Esophagus squamous epithelium (tissue), 4 donors: Measurements from ENCODE around the gene ANKLE1.

Experiments used
- POLR2A ChIP-seq, 4 donors: fragments of 450-650 bp; IDR thresholded peaks; one replicate each; pipeline ENCODE4 v1.6.1; 2017; ENCODE audit warnings: antibody characterized with exemption in 4 of 4, mild to moderate bottlenecking in 4 of 4, moderate library complexity in 3 of 4
- TF ChIP-seq, protein P1 (sequence below), 6 experiments: fragments of 450-650 bp in 4 of 6; fragments of 200-600 bp in 2 of 6; sonication (generic) in 2 of 6; IDR thresholded peaks; one replicate each; pipeline ENCODE4 v1.5.1; 2016 to 2019; ENCODE audit warnings: antibody characterized with exemption in 6 of 6, mild to moderate bottlenecking in 4 of 6, moderate library complexity in 4 of 6

DNA sequence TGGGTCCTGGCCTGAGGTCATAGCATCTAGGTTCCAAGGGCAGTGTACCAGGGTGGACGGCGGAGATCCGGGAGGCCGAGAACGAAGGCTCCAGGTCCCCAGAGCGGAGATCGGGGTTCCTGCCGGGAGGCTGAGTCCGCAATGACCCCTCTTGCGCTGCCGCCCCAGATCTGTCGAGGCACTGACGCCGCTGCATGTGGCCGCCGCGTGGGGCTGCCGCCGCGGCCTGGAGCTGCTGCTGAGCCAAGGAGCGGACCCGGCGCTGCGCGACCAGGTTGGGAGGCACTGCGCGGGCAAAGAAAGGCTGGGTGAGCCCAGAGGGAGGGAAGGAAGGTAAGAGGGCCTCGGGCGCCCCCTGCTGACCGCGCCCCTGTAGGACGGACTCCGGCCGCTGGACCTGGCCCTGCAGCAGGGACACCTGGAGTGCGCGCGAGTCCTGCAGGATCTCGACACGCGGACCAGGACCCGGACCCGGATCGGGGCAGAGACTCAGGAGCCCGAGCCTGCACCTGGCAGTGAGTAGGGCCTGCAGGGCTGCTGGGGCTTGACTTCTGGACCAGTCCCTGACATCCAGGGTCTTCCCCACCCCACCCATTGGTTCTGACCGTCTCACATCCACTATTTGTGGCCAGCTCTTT is 906 bp downstream of the ANKLE1 start:
- TF ChIP-seq, protein P1, sequence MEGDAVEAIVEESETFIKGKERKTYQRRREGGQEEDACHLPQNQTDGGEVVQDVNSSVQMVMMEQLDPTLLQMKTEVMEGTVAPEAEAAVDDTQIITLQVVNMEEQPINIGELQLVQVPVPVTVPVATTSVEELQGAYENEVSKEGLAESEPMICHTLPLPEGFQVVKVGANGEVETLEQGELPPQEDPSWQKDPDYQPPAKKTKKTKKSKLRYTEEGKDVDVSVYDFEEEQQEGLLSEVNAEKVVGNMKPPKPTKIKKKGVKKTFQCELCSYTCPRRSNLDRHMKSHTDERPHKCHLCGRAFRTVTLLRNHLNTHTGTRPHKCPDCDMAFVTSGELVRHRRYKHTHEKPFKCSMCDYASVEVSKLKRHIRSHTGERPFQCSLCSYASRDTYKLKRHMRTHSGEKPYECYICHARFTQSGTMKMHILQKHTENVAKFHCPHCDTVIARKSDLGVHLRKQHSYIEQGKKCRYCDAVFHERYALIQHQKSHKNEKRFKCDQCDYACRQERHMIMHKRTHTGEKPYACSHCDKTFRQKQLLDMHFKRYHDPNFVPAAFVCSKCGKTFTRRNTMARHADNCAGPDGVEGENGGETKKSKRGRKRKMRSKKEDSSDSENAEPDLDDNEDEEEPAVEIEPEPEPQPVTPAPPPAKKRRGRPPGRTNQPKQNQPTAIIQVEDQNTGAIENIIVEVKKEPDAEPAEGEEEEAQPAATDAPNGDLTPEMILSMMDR (IDR thresholded peaks at IDR 0.05): peak; percentile 88 to 92 (median 90)
- no peak for TF ChIP-seq POLR2A (IDR thresholded peaks at IDR 0.05)
